ENCODE data around the gene FLACC1. TPM values are rescaled to one million over a fixed set of nuclear protein-coding genes. Genes with fewer than 3 reads are reported as not detected.

FLACC1 gene
- total and polyA plus RNA-seq, 2 of the 8 experiments (the other 6 are each of a cell fraction or from before 2014, with no cell fraction given), result 0.58 TPM; not detected in 1

DNA sequence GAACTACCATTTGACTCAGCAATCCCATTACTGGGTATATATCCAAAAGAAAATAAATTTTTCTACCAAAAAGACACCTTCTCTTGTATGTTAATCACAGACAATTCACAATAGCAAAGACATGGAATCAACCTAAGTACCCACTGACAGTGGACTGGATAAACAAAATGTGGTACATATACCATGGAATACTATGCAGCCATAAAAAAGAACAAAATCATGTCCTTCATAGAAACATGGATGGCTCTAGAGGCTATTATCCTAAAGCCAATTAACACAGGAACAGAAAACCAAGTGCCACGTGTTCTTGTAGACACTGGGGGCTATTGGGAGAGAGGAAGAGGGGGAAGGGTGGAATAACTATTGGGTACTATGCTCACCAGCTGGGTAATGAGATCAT, 27.7 kb downstream of the FLACC1 start:
- Histone ChIP-seq H2BK5ac (ENCODE audit: low read depth, low read length) (no peak overlapping the region), H2BK12ac (ENCODE audit: low read depth, low read length) (no peak overlapping the region), H3K23ac (ENCODE audit: insufficient read length) (no peak overlapping the region), H3K79me2 (ENCODE audit: control insufficient read depth in 1 of 2, insufficient read depth in 2 of 2, low read length in 2 of 2) (no peaks in the 10 kb centered on the region), H3K27ac (ENCODE audit: low read depth, low read length) (no peak overlapping the region), H4K8ac (ENCODE audit: extremely low read depth, insufficient read depth, low read length) (no peak overlapping the region), H3K27me3 (replicated peaks in 1 of 4; ENCODE audit: control insufficient read depth in 3 of 4, extremely low read depth in 1 of 4, insufficient read depth in 3 of 4, low read length in 3 of 4) (no peaks in the 10 kb centered on the region), H3K18ac (ENCODE audit: extremely low read depth, low read length) (no peak overlapping the region), H3K4me2 (ENCODE audit: insufficient read depth in 1 of 2, low read depth in 2 of 2, low read length in 2 of 2) (no peak overlapping the region), H3K9ac (replicated peaks in 1 of 4; ENCODE audit: extremely low read depth in 1 of 4, low read depth in 3 of 4, low read length in 3 of 4) (no peak overlapping the region), H3K36me3 (ENCODE audit: control insufficient read depth in 2 of 4, insufficient read depth in 4 of 4, low read length in 3 of 4) (no peaks in the 10 kb centered on the region), H4K5ac (ENCODE audit: insufficient read length, low read depth, low read length) (no peak overlapping the region), H3K4me1 (replicated peaks in 1 of 4; ENCODE audit: control insufficient read depth in 3 of 4, insufficient read depth in 4 of 4, low read length in 3 of 4) (no peaks in the 10 kb centered on the region), H3K79me1 (ENCODE audit: low read depth, low read length) (no peaks in the 10 kb centered on the region), H2BK120ac (replicated peaks; ENCODE audit: low read depth, low read length) (no peak overlapping the region), H2AK5ac (ENCODE audit: low read depth, low read length) (no peak overlapping the region), H2AFZ (ENCODE audit: low read length) (no peak overlapping the region), H3K9me3 (ENCODE audit: insufficient read depth in 2 of 2, low read depth in 1 of 2, low read length in 1 of 2) (no peaks in the 10 kb centered on the region), H2BK20ac (ENCODE audit: low read length) (no peak overlapping the region), H3K23me2 (ENCODE audit: low read depth, low read length) (no peaks in the 10 kb centered on the region), H4K20me1 (replicated peaks in 1 of 2; ENCODE audit: control insufficient read depth in 1 of 2, insufficient read depth in 2 of 2, low read length in 2 of 2) (no peaks in the 10 kb centered on the region), H3K4ac (replicated peaks; ENCODE audit: insufficient read length, low read depth, low read length) (no peak overlapping the region), H4K91ac (replicated peaks; ENCODE audit: insufficient read length, low read length) (no peak overlapping the region), H3K14ac (ENCODE audit: insufficient read length) (no peak overlapping the region), H3K4me3 (ENCODE audit: extremely low read depth in 1 of 4, insufficient read depth in 2 of 4, low read depth in 3 of 4, low read length in 4 of 4) (no peak overlapping the region), H2BK15ac (ENCODE audit: low read length) (no peak overlapping the region), H3K56ac (replicated peaks; ENCODE audit: insufficient read length, low read depth, low read length) (no peak overlapping the region)
- no peak for DNase-seq (ENCODE audit: low read depth in 1 of 2, low spot score in 2 of 2)
- TF ChIP-seq BRCA1 (IDR thresholded peaks at IDR 0.05; ENCODE audit: low read depth, low read length) (no peak), USF2 (IDR thresholded peaks at IDR 0.05; ENCODE audit: low read length) (no peak), JUND (IDR thresholded peaks at IDR 0.05; ENCODE audit: low read length) (no peak), GTF2F1 (IDR thresholded peaks at IDR 0.05; ENCODE audit: borderline replicate concordance, low read depth, low read length) (no peak), PHF8 (conservative IDR thresholded peaks at IDR 0.05; ENCODE audit: low read depth, low read length) (no peak), CBX5 (IDR thresholded peaks at IDR 0.05; ENCODE audit: low read depth, low read length) (no peak), EZH2 (IDR thresholded peaks at IDR 0.05; ENCODE audit: low read depth, low read length, severe bottlenecking) (no peak), CREB1 (IDR thresholded peaks at IDR 0.05) (no peak)
- FAIRE-seq, result no peak
- ChIA-PET POLR2A (ENCODE audit: partially characterized antibody) (no interaction called here), CTCF (ENCODE audit: partially characterized antibody) (interaction anchor here (1.8 kb wide), 1 partner anchor 15 kb away, joined by 6 read pairs; no protein-coding TSS in a partner anchor)
- 65% methylated on average over 1 of the region's 1 CpG; no CpG with 5 or more reads in 1 of the 2 experiments for WGBS, 2 experiments (ENCODE audit: extremely low coverage in 1 of 2, insufficient coverage in 1 of 2, insufficient read length in 1 of 2, insufficient replicate concordance in 2 of 2, low coverage in 1 of 2, low lambda C conversion rate in 2 of 2, missing lambda C conversion rate in 1 of 2)

All from H1 (cell line).